H1 (cell line): ENCODE results near the gene RNF123. TPM values are rescaled to one million over a fixed set of nuclear protein-coding genes. Genes with fewer than 3 reads are reported as not detected.

Experiments used
- USF2 ChIP-seq: IDR thresholded peaks from 2 replicates; pipeline ENCODE4 v1.6.1; 2011; ENCODE audit warnings: low read length, improper control_type of control experiment
- polyA plus RNA-seq, 7 experiments: library from polyadenylated mRNA; depleted of rRNA in 3 of 7; stranded (reverse) in 5 of 7; unstranded in 2 of 7; fragments of >200 nt in 5 of 7; fragments of 200-250 nt in 2 of 7; gene quantifications; 1 replicate in 5 of 7; 2 replicates in 1 of 7; 4 replicates in 1 of 7; pipeline versions ENCODE4 v1.2.1 to v1.2.3, GENCODE V29; 2011 to 2013; ENCODE audit warnings: missing spikeins in 2 of 7, mixed read lengths in 2 of 7
- total RNA-seq: library from RNA; stranded (reverse); fragmentation: NEBNext Ultra II Directional; extraction: Animal tissue kit (Norgen Biotek cat#: 25700); gene quantifications from 2 replicates; pipeline ENCODE4 v1.2.1, GENCODE V29; 2021

RNF123 gene
- total and polyA plus RNA-seq, 2 of the 8 experiments (the other 6 are each of a cell fraction or from before 2014, with no cell fraction given) = 30.5 to 57.7 TPM

GRCh38 chr3:49761661-49762060 is 72.3 kb downstream of the RNF123 start (continued):
- TF ChIP-seq USF2 = no peak
